Measurements from ENCODE around the gene GRK6. TPM values are rescaled to one million over a fixed set of nuclear protein-coding genes. Genes with fewer than 3 reads are reported as not detected.

The GRK6 gene
- total RNA-seq, 1 experiment from 2014 or later, result 75.2 TPM

DNA sequence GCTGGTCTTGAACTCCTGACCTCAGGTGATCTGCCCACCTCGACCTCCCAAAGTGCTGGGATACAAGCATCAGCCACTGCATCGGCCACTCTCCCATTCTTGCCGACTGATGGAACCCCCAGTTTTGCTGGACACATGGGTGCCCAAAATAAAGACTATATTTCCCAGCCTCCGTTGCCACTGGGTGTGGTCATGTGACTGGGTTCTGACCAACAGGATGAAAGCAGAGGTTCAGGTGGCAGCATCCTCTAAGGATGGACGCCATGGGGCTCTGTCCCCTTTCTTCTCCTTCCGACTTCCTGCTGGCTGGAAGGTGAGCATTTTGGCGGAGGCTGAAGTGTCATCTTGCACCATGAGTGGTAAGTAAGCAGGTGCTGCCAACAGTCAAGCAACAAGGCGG lies 60.7 kb downstream of the GRK6 start:
- no peak overlapping the region for H2BK5ac ChIP-seq (ENCODE audit: insufficient read length, low read length)
- H2BK20ac ChIP-seq (ENCODE audit: low read depth, low read length, poor library complexity, severe bottlenecking), result no peak overlapping the region
- no peaks in the 10 kb centered on the region for H3K79me2 ChIP-seq (ENCODE audit: insufficient read depth, low read length)
- no peaks in the 10 kb centered on the region for H3K27me3 ChIP-seq (ENCODE audit: insufficient read depth, low read length)
- peaks cover 44 to 86% (median 84%) of the 10 kb centered on the region in 3 experiments for H3K36me3 Mint-ChIP-seq (ENCODE audit: insufficient read depth in 1 of 3, low read depth in 3 of 3)
- no peak overlapping the region for H4K5ac ChIP-seq (ENCODE audit: insufficient read length, low read depth, low read length)
- no peak overlapping the region for H2BK15ac ChIP-seq (ENCODE audit: low read depth, low read length)
- H4K8ac ChIP-seq (replicated peaks; ENCODE audit: insufficient read length, low read depth, low read length), result no peak overlapping the region
- TF ChIP-seq, protein P1, sequence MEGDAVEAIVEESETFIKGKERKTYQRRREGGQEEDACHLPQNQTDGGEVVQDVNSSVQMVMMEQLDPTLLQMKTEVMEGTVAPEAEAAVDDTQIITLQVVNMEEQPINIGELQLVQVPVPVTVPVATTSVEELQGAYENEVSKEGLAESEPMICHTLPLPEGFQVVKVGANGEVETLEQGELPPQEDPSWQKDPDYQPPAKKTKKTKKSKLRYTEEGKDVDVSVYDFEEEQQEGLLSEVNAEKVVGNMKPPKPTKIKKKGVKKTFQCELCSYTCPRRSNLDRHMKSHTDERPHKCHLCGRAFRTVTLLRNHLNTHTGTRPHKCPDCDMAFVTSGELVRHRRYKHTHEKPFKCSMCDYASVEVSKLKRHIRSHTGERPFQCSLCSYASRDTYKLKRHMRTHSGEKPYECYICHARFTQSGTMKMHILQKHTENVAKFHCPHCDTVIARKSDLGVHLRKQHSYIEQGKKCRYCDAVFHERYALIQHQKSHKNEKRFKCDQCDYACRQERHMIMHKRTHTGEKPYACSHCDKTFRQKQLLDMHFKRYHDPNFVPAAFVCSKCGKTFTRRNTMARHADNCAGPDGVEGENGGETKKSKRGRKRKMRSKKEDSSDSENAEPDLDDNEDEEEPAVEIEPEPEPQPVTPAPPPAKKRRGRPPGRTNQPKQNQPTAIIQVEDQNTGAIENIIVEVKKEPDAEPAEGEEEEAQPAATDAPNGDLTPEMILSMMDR (conservative IDR thresholded peaks at IDR 0.05), result no peak
- H3K79me1 ChIP-seq (ENCODE audit: insufficient read depth, low read depth, low read length, poor library complexity, severe bottlenecking), result no peaks in the 10 kb centered on the region
- no peak overlapping the region for H2AFZ ChIP-seq (ENCODE audit: low read length)
- H3K27ac ChIP-seq (ENCODE audit: insufficient read length, low read depth, low read length), result no peak overlapping the region
- H3K4me1 ChIP-seq (ENCODE audit: insufficient read depth, low read length), result no peaks in the 10 kb centered on the region; the same call in 1 of the 2 replicates
- H3T11ph ChIP-seq (ENCODE audit: low read length), result no peak overlapping the region
- H3K9ac ChIP-seq (ENCODE audit: extremely low read depth, insufficient read length, low read length), result no peak overlapping the region
- H2BK120ac ChIP-seq (ENCODE audit: low read depth, low read length, poor library complexity, severe bottlenecking), result no peak overlapping the region
- H3K4ac ChIP-seq (ENCODE audit: low read depth, low read length), result no peak overlapping the region
- H3K56ac ChIP-seq (ENCODE audit: insufficient read length, low read depth, low read length), result no peak overlapping the region
- DNase-seq, result no peak
- WGBS (ENCODE audit: extremely low coverage, insufficient read length, low lambda C conversion rate), result no CpG with 5 or more reads among the region's 8 CpGs
- no peaks in the 10 kb centered on the region; a peak in 1 of 5 replicates for H3K9me3 Mint-ChIP-seq
- H3K23ac ChIP-seq (ENCODE audit: insufficient read length, low read depth, low read length), result no peak overlapping the region
- no peak overlapping the region for H3K14ac ChIP-seq (ENCODE audit: insufficient read depth, low read length)
- no peak overlapping the region for H3K4me3 Mint-ChIP-seq
- no peak overlapping the region for H4K91ac ChIP-seq (ENCODE audit: insufficient read length, low read depth, low read length)
- no peaks in the 10 kb centered on the region for H4K20me1 ChIP-seq (ENCODE audit: control insufficient read depth, insufficient read depth, insufficient read length)
- H3K4me1 Mint-ChIP-seq, result peaks cover 3 to 11% of the 10 kb centered on the region in 2 experiments; a peak in 3 of 4 replicates
- no peaks in the 10 kb centered on the region for H3K9me3 ChIP-seq (ENCODE audit: control insufficient read depth, low read depth, low read length)
- no peak overlapping the region for H2BK12ac ChIP-seq (ENCODE audit: insufficient read length, low read depth, low read length)
- 0 out of 7 replicates have a peak overlapping the region, but pooled peaks of 1 of the 3 experiments have one; percentile 53 for H3K27ac Mint-ChIP-seq
- no peaks in the 10 kb centered on the region; the same call in none of the 2 replicates for H3K27me3 Mint-ChIP-seq (ENCODE audit: low read depth)
- no peak overlapping the region for H2AK5ac ChIP-seq (ENCODE audit: insufficient read length, low read length)
- no peak overlapping the region for H3K18ac ChIP-seq (ENCODE audit: insufficient read length, low read depth, low read length)
- H3K4me2 ChIP-seq (ENCODE audit: insufficient read depth, insufficient read length, low read length), result no peak overlapping the region
- no peaks in the 10 kb centered on the region for H3K23me2 ChIP-seq (ENCODE audit: insufficient read length, low read depth, low read length, poor library complexity, severe bottlenecking)
